Endothelial cell of umbilical vein (primary cell): ENCODE results near the gene EPHA5. TPM values are rescaled to one million over a fixed set of nuclear protein-coding genes. Genes with fewer than 3 reads are reported as not detected.

Source experiments
- BruUV-seq: library from RNA; stranded (reverse); fragments of 400-500 nt; replicated peaks from 2 replicates; lab custom pipeline; 2021; lab: Mats Ljungman, UMichigan
- CTCF ChIA-PET: fragments of 300-600, 350-600 bp; sonication (Branson Sonifier 250); formaldehyde crosslinking; loops from one replicate; lab custom pipeline; 2021; ENCODE audit warnings: antibody characterized with exemption, inconsistent platforms; lab: Charles Lee
- POLR2A ChIA-PET: fragments of 300-600, 350-600 bp; sonication (Branson Sonifier 250); formaldehyde crosslinking; loops from one replicate; lab custom pipeline; 2021; ENCODE audit warnings: antibody characterized with exemption, inconsistent platforms; lab: Charles Lee
- DNase-seq: peaks from one replicate; pipeline ENCODE4 v3.0.0-alpha.2; 2011; ENCODE audit warnings: low read depth, low spot score
- FAIRE-seq: peaks from 2 replicates; lab custom pipeline; 2011; peaks lifted over from hg19 to GRCh38; lab: Jason Lieb, UNC
- H2AFZ ChIP-seq: 2 replicates; pipeline ENCODE4 v1.6.0; 2012; ENCODE audit warnings: low read depth, low read length, control low read depth, inconsistent platforms
- H3K27ac ChIP-seq: 2 replicates; pipeline ENCODE4 v1.5.1; 2011; ENCODE audit warnings: low read depth, mild to moderate bottlenecking, control low read depth, low read length, moderate library complexity; ENCODE audit not compliant: insufficient read depth
- H3K27me3 ChIP-seq, 2 experiments: 2 replicates each; pipeline versions ENCODE4 v1.6.0 to v1.6.1; 2011; ENCODE audit warnings: low read length in 2 of 2, mixed read lengths in 1 of 2; ENCODE audit not compliant: control insufficient read depth in 2 of 2, insufficient read depth in 2 of 2
- H3K36me3 ChIP-seq, 2 experiments: 2 replicates in 1 of 2; 3 replicates in 1 of 2; pipeline ENCODE4 v1.5.1; 2011; ENCODE audit warnings: low read length in 2 of 2, mild to moderate bottlenecking in 1 of 2, moderate library complexity in 1 of 2; ENCODE audit not compliant: control insufficient read depth in 2 of 2, insufficient read depth in 2 of 2; ENCODE audit errors: extremely low read depth in 1 of 2
- H3K4me1 ChIP-seq: 3 replicates; pipeline ENCODE4 v1.5.1; 2011; ENCODE audit warnings: mild to moderate bottlenecking, low read length; ENCODE audit not compliant: control insufficient read depth, insufficient read depth; ENCODE audit errors: extremely low read depth
- H3K4me2 ChIP-seq: 2 replicates; pipeline ENCODE4 v1.6.1; 2011; ENCODE audit warnings: low read length, control low read depth, mixed read lengths; ENCODE audit not compliant: insufficient read depth
- H3K4me3 ChIP-seq, 3 experiments: fragments of 200-600 bp in 1 of 3; sonication (generic), shearing (Covaris generic) in 1 of 3; replicated peaks in 1 of 3; 2 replicates each; pipeline ENCODE4 v1.5.1; 2011 to 2016; ENCODE audit warnings: control low read depth in 3 of 3, low read length in 3 of 3, mild to moderate bottlenecking in 2 of 3, inconsistent platforms in 1 of 3, low read depth in 1 of 3, moderate library complexity in 1 of 3; ENCODE audit not compliant: insufficient read depth in 1 of 3
- H3K79me2 ChIP-seq: 2 replicates; pipeline ENCODE4 v1.6.0; 2012; ENCODE audit warnings: low read length, inconsistent platforms; ENCODE audit not compliant: control insufficient read depth, insufficient read depth
- H3K9ac ChIP-seq: replicated peaks from 2 replicates; pipeline ENCODE3; 2011; ENCODE audit warnings: low read length, control low read depth; ENCODE audit not compliant: insufficient read depth; ENCODE audit errors: extremely low read depth
- H3K9me1 ChIP-seq: replicated peaks from 3 replicates; pipeline ENCODE4 v1.6.0; 2011; ENCODE audit warnings: mild to moderate bottlenecking, low read length; ENCODE audit not compliant: control insufficient read depth, insufficient read depth; ENCODE audit errors: extremely low read depth
- H3K9me3 ChIP-seq: replicated peaks from 2 replicates; pipeline ENCODE4 v1.5.1; 2012; ENCODE audit warnings: low read length, inconsistent platforms; ENCODE audit not compliant: control insufficient read depth, insufficient read depth
- H4K20me1 ChIP-seq: replicated peaks from 2 replicates; pipeline ENCODE3; 2011; ENCODE audit warnings: mild to moderate bottlenecking, low read length; ENCODE audit not compliant: control insufficient read depth, insufficient read depth; ENCODE audit errors: extremely low read depth
- FOS ChIP-seq: IDR thresholded peaks from 2 replicates; pipeline ENCODE4 v1.6.1; 2011; ENCODE audit warnings: mild to moderate bottlenecking, low read length, moderate library complexity, borderline replicate concordance; ENCODE audit not compliant: insufficient read depth
- GATA2 ChIP-seq: IDR thresholded peaks from 2 replicates; pipeline ENCODE4 v1.7.0; 2011; ENCODE audit warnings: low read depth, mild to moderate bottlenecking, moderate library complexity, mixed read lengths, low read length; ENCODE audit not compliant: insufficient read length, insufficient read depth
- JUN ChIP-seq: IDR thresholded peaks from 2 replicates; pipeline ENCODE4 v1.6.1; 2011; ENCODE audit warnings: borderline replicate concordance, low read depth; ENCODE audit not compliant: insufficient read length, insufficient read depth
- MYC ChIP-seq: IDR thresholded peaks from one replicate; pipeline ENCODE4 v1.6.1; 2011; ENCODE audit warnings: mild to moderate bottlenecking, low read depth, low read length
- POLR2A ChIP-seq: IDR thresholded peaks from 2 replicates; pipeline ENCODE4 v1.6.1; 2012; ENCODE audit warnings: low read depth, mild to moderate bottlenecking, control low read depth, low read length
- POLR2AphosphoS5 ChIP-seq: IDR thresholded peaks from 2 replicates; pipeline ENCODE4 v1.6.1; 2012; ENCODE audit warnings: low read depth, mild to moderate bottlenecking, control low read depth, low read length, moderate library complexity; ENCODE audit not compliant: insufficient read depth
- dilution Hi-C: fragments of 300-500 bp; cut with MboI; formaldehyde crosslinking; loops from one replicate; pipeline ENCODE4 v1.15.0; 2019; ENCODE audit warnings: low sequenced_read_pairs; ENCODE audit not compliant: extremely low pct_ligation_motif_present
- intact Hi-C: fragments of 100-400 bp; cut with micrococcal nuclease; formaldehyde crosslinking; loops from one replicate; pipeline ENCODE4 v1.10.0; 2022
- polyA plus RNA-seq, 4 experiments: library from polyadenylated mRNA; depleted of rRNA in 3 of 4; stranded (reverse) in 3 of 4; unstranded in 1 of 4; fragments of >200 nt; gene quantifications; 2 replicates each; pipeline versions ENCODE4 v1.2.1 to v1.2.3, GENCODE V29; 2011 to 2012; ENCODE audit warnings: missing spikeins in 1 of 4
- total RNA-seq: library from RNA; stranded (reverse); gene quantifications from 2 replicates; pipeline ENCODE4 v1.2.3, GENCODE V29; 2021
- TF ChIP-seq, protein P1 (sequence below), 2 donors: IDR thresholded peaks; 1 replicate in 1 of 2; 2 replicates in 1 of 2; pipeline ENCODE4 v1.5.1; 2011; ENCODE audit warnings: low read length in 2 of 2, mild to moderate bottlenecking in 2 of 2, moderate library complexity in 2 of 2, control low read depth in 1 of 2, inconsistent platforms in 1 of 2, low read depth in 1 of 2; ENCODE audit not compliant: insufficient read depth in 1 of 2; ENCODE audit errors: extremely low read depth in 1 of 2

EPHA5 gene
- total and polyA plus RNA-seq, 2 donors (not counting 3 experiments of a cell fraction or from before 2014, with no cell fraction given), result 0.31 to 0.39 TPM

DNA sequence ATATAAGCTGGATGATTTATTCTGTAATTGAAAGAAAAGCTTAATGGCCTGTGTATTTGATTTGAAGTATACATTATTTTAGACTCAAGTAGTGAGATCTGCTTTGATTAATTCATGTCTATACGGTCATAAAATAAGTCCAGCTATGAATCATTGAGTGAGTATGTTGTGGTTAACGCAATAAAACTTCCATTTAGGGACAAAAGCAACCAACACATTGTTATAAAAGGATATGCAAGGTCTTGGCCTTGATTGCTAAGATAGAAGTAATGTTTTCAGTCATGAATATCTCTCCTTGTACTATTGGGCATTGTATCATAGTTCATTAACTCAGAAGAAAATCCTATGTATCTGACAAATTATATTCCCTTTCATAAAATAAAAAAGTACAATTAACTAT is 162.1 kb downstream of the EPHA5 start:
- ChIA-PET CTCF (interaction anchor here (1.0 to 1.7 kb wide), 2 partner anchors 31 to 1819 kb away, joined by 3 to 5 read pairs; no protein-coding TSS in a partner anchor), POLR2A (interaction anchor here (0.7 kb wide), 1 partner anchor 19 kb away, joined by 8 read pairs; no protein-coding TSS in a partner anchor)
- DNase-seq, result peak; percentile 90
- Histone ChIP-seq H3K9ac (peak overlapping the region; percentile 56), H3K27ac (peak overlapping the region; percentile 82), H3K36me3 (no peaks in the 10 kb centered on the region), H4K20me1 (no peaks in the 10 kb centered on the region), H3K9me1 (no peaks in the 10 kb centered on the region), H3K27me3 (no peaks in the 10 kb centered on the region), H3K4me1 (peaks cover 19% of the 10 kb centered on the region), H3K9me3 (no peaks in the 10 kb centered on the region), H3K4me2 (peak overlapping the region; percentile 62), H3K79me2 (no peaks in the 10 kb centered on the region), H3K4me3 (no peak overlapping the region), H2AFZ (no peak overlapping the region)
- FAIRE-seq, result peak; percentile 78
- TF ChIP-seq POLR2AphosphoS5 (peak; percentile 52), JUN (peak; percentile 87), MYC (no peak), POLR2A (no peak), FOS (peak; percentile 87), GATA2 (peak; percentile 94)
- TF ChIP-seq, protein P1, sequence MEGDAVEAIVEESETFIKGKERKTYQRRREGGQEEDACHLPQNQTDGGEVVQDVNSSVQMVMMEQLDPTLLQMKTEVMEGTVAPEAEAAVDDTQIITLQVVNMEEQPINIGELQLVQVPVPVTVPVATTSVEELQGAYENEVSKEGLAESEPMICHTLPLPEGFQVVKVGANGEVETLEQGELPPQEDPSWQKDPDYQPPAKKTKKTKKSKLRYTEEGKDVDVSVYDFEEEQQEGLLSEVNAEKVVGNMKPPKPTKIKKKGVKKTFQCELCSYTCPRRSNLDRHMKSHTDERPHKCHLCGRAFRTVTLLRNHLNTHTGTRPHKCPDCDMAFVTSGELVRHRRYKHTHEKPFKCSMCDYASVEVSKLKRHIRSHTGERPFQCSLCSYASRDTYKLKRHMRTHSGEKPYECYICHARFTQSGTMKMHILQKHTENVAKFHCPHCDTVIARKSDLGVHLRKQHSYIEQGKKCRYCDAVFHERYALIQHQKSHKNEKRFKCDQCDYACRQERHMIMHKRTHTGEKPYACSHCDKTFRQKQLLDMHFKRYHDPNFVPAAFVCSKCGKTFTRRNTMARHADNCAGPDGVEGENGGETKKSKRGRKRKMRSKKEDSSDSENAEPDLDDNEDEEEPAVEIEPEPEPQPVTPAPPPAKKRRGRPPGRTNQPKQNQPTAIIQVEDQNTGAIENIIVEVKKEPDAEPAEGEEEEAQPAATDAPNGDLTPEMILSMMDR (IDR thresholded peaks at IDR 0.05; ENCODE audit: extremely low read depth in 1 of 2, insufficient read depth in 1 of 2, low read depth in 1 of 2, low read length in 2 of 2), result no peak
- BruUV-seq, result no TSS peak
- intact Hi-C loops (loop anchor here (1.0 kb wide), 2 partner anchors 125 to 162 kb away; partner anchors contain the start of gene EPHA5), dilution Hi-C loops (no loop called here)
